ENCODE results near the gene USP48. TPM values are rescaled to one million over a fixed set of nuclear protein-coding genes. Genes with fewer than 3 reads are reported as not detected.

USP48 gene
- total RNA-seq, 1 experiment from 2014 or later, result 84.8 TPM

DNA sequence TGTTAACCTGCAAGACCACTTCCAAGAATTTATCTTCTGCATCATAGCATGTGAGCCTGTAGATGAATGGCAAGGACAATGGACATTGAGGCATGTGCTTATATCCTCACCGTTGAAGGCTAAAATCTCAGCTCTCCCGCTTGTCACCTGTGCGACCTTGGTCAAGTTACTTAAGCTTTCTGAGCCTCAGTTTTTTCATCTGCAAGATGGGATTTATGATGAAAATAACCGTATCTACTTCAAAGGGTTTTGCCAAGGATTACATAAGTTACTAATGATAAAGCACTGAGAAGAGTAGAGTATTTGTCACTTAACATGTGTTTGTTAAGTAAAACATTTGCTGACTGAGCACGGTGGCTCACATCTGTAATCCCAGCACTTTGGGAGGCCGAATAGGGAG lies 128.7 kb downstream of the USP48 start:
- no peaks in the 10 kb centered on the region for H3K36me3 Mint-ChIP-seq (ENCODE audit: insufficient read depth in 1 of 3, low read depth in 3 of 3)
- peaks cover 23% of the 10 kb centered on the region for H3K27me3 Mint-ChIP-seq (ENCODE audit: low read depth)
- no CpG with 5 or more reads among the region's 6 CpGs for WGBS (ENCODE audit: extremely low coverage, insufficient read length, low lambda C conversion rate)

More for the DNA sequence above, 128.7 kb downstream of the USP48 start:
- H3K18ac ChIP-seq (ENCODE audit: insufficient read length, low read depth, low read length), result no peak overlapping the region
- H4K5ac ChIP-seq (ENCODE audit: insufficient read length, low read depth, low read length), result no peak overlapping the region
- H3T11ph ChIP-seq (ENCODE audit: low read length), result no peak overlapping the region
- no peak overlapping the region for H3K56ac ChIP-seq (ENCODE audit: insufficient read length, low read depth, low read length)
- no peak overlapping the region for H3K4ac ChIP-seq (ENCODE audit: low read depth, low read length)
- H3K9me3 ChIP-seq (ENCODE audit: control insufficient read depth, low read depth, low read length), result no peaks in the 10 kb centered on the region
- peaks cover 3% of the 10 kb centered on the region for H4K20me1 ChIP-seq (ENCODE audit: control insufficient read depth, insufficient read depth, insufficient read length)
- no peak overlapping the region for H3K4me3 Mint-ChIP-seq
- no peaks in the 10 kb centered on the region; the same call in 1 of the 2 replicates for H3K4me1 ChIP-seq (ENCODE audit: insufficient read depth, low read length)
- no peak overlapping the region for H3K23ac ChIP-seq (ENCODE audit: insufficient read length, low read depth, low read length)
- H3K27me3 ChIP-seq (ENCODE audit: insufficient read depth, low read length), result no peaks in the 10 kb centered on the region
- H4K8ac ChIP-seq (replicated peaks; ENCODE audit: insufficient read length, low read depth, low read length), result no peak overlapping the region
- H3K9ac ChIP-seq (ENCODE audit: extremely low read depth, insufficient read length, low read length), result no peak overlapping the region
- H2BK5ac ChIP-seq (ENCODE audit: insufficient read length, low read length), result no peak overlapping the region
- H3K79me2 ChIP-seq (ENCODE audit: insufficient read depth, low read length), result no peaks in the 10 kb centered on the region
- H3K79me1 ChIP-seq (ENCODE audit: insufficient read depth, low read depth, low read length, poor library complexity, severe bottlenecking), result no peaks in the 10 kb centered on the region
- peaks cover 11 to 28% of the 10 kb centered on the region in 2 experiments for H3K4me1 Mint-ChIP-seq
- H4K91ac ChIP-seq (ENCODE audit: insufficient read length, low read depth, low read length), result no peak overlapping the region
- no peak overlapping the region for H2AK5ac ChIP-seq (ENCODE audit: insufficient read length, low read length)
- peaks cover 11% of the 10 kb centered on the region for H3K23me2 ChIP-seq (ENCODE audit: insufficient read length, low read depth, low read length, poor library complexity, severe bottlenecking)
- no peak overlapping the region for H3K4me2 ChIP-seq (ENCODE audit: insufficient read depth, insufficient read length, low read length)
- TF ChIP-seq, protein P1, sequence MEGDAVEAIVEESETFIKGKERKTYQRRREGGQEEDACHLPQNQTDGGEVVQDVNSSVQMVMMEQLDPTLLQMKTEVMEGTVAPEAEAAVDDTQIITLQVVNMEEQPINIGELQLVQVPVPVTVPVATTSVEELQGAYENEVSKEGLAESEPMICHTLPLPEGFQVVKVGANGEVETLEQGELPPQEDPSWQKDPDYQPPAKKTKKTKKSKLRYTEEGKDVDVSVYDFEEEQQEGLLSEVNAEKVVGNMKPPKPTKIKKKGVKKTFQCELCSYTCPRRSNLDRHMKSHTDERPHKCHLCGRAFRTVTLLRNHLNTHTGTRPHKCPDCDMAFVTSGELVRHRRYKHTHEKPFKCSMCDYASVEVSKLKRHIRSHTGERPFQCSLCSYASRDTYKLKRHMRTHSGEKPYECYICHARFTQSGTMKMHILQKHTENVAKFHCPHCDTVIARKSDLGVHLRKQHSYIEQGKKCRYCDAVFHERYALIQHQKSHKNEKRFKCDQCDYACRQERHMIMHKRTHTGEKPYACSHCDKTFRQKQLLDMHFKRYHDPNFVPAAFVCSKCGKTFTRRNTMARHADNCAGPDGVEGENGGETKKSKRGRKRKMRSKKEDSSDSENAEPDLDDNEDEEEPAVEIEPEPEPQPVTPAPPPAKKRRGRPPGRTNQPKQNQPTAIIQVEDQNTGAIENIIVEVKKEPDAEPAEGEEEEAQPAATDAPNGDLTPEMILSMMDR (conservative IDR thresholded peaks at IDR 0.05), result no peak
- H3K27ac ChIP-seq (ENCODE audit: insufficient read length, low read depth, low read length), result no peak overlapping the region
- no peak overlapping the region for H2BK20ac ChIP-seq (ENCODE audit: low read depth, low read length, poor library complexity, severe bottlenecking)
- no peak overlapping the region for H2AFZ ChIP-seq (ENCODE audit: low read length)
- no peak overlapping the region for H2BK15ac ChIP-seq (ENCODE audit: low read depth, low read length)
- H3K27ac Mint-ChIP-seq, result no peak overlapping the region
- no peaks in the 10 kb centered on the region; a peak in 2 of 5 replicates for H3K9me3 Mint-ChIP-seq
- no peak overlapping the region for H2BK12ac ChIP-seq (ENCODE audit: insufficient read length, low read depth, low read length)
- H3K14ac ChIP-seq (ENCODE audit: insufficient read depth, low read length), result no peak overlapping the region
- DNase-seq, result no peak
- H2BK120ac ChIP-seq (ENCODE audit: low read depth, low read length, poor library complexity, severe bottlenecking), result no peak overlapping the region
